HCT116 (cell line): ENCODE results near the gene NHSL2. TPM values are rescaled to one million over a fixed set of nuclear protein-coding genes. Genes with fewer than 3 reads are reported as not detected.

Experiments
- ATAC-seq: fragments of 200-7000 bp; cut with Tn5 transposase; 2 replicates; pipeline ENCODE4 v1.9.1; 2020; ENCODE audit warnings: mild to moderate bottlenecking, moderate library complexity
- BruUV-seq: library from RNA; stranded (reverse); fragments of 400-500 nt; replicated peaks from 2 replicates; lab custom pipeline; 2021; lab: Mats Ljungman, UMichigan
- CTCF ChIA-PET: fragments of 300-600 bp; sonication (Branson Sonifier 250); formaldehyde crosslinking; loops from one replicate; lab custom pipeline; 2021; ENCODE audit warnings: antibody characterized with exemption; lab: Charles Lee
- POLR2A ChIA-PET: fragments of 300-600, 350-600 bp; sonication (Branson Sonifier 250); formaldehyde crosslinking; loops from one replicate; lab custom pipeline; 2021; ENCODE audit warnings: antibody characterized with exemption; lab: Charles Lee
- RAD21 ChIA-PET, 2 experiments: fragments of 300-600 bp; sonication (Branson Sonifier 250); formaldehyde crosslinking; loops; one replicate each; lab custom pipeline; 2023; ENCODE audit warnings: low total read pairs in 2 of 2; ENCODE audit not compliant: uncharacterized antibody in 2 of 2, unreplicated experiment in 2 of 2, low non-redundant PET in 1 of 2; lab: Charles Lee
- DNase-seq: peaks from one replicate; pipeline ENCODE4 v3.0.0-alpha.2; 2010; ENCODE audit warnings: low read depth, low spot score
- H2AFZ ChIP-seq: fragments of 200-600 bp; shearing (Covaris generic), sonication (generic); 2 replicates; pipeline ENCODE4 v1.6.1; 2017; ENCODE audit warnings: low read depth, mixed run types, mixed read lengths, antibody characterized with exemption, low read length; ENCODE audit not compliant: poor library complexity, severe bottlenecking
- H3K27ac ChIP-seq: 2 replicates; pipeline ENCODE4 v1.5.1; 2012; ENCODE audit warnings: low read depth, low read length
- H3K27me3 ChIP-seq: fragments of 200-600 bp; sonication (generic); 2 replicates; pipeline ENCODE4 v1.6.1; 2016; ENCODE audit warnings: mixed run types, low read length, mixed read lengths; ENCODE audit not compliant: insufficient read depth
- H3K36me3 ChIP-seq, 2 experiments: fragments of 200-500 bp in 1 of 2; fragments of 200-600 bp in 1 of 2; sonication (Bioruptor generic) in 1 of 2; sonication (generic) in 1 of 2; 2 replicates each; pipeline versions ENCODE4 v1.5.1 to v1.6.1; 2014 to 2016; ENCODE audit warnings: low read length in 2 of 2, inconsistent platforms in 1 of 2, mixed read lengths in 1 of 2, mixed run types in 1 of 2; ENCODE audit not compliant: insufficient read depth in 2 of 2, control insufficient read depth in 1 of 2
- H3K4me1 ChIP-seq, 2 experiments: fragments of 200-600 bp in 1 of 2; sonication (generic) in 1 of 2; 2 replicates each; pipeline versions ENCODE4 v1.5.1 to v1.6.1; 2012 to 2017; ENCODE audit warnings: low read length in 2 of 2, inconsistent platforms in 1 of 2, mild to moderate bottlenecking in 1 of 2, mixed read lengths in 1 of 2, mixed run types in 1 of 2, moderate library complexity in 1 of 2; ENCODE audit not compliant: insufficient read depth in 2 of 2, control insufficient read depth in 1 of 2
- H3K4me2 ChIP-seq: fragments of 200-600 bp; sonication (generic); 2 replicates; pipeline ENCODE4 v1.6.1; 2017; ENCODE audit warnings: mixed run types, low read length, mixed read lengths
- H3K4me3 ChIP-seq, 2 experiments: fragments of 200-600 bp in 1 of 2; sonication (generic) in 1 of 2; replicated peaks in 1 of 2; 2 replicates each; pipeline ENCODE4 v1.5.1; 2011 to 2016; ENCODE audit warnings: low read length in 2 of 2, control low read depth in 1 of 2, low read depth in 1 of 2, mild to moderate bottlenecking in 1 of 2, mixed read lengths in 1 of 2, mixed run types in 1 of 2
- H3K79me2 ChIP-seq: fragments of 200-600 bp; sonication (generic); 2 replicates; pipeline ENCODE4 v1.6.1; 2017; ENCODE audit warnings: mild to moderate bottlenecking, mixed run types, low read length, moderate library complexity, mixed read lengths; ENCODE audit not compliant: insufficient read depth
- H3K9ac ChIP-seq: fragments of 200-600 bp; sonication (generic); 2 replicates; pipeline ENCODE4 v1.6.1; 2016; ENCODE audit warnings: low read length, mixed read lengths
- H3K9me2 ChIP-seq: fragments of 200-600 bp; sonication (generic), shearing (Covaris generic); 2 replicates; pipeline ENCODE4 v1.6.1; 2017; ENCODE audit warnings: mixed run types, mild to moderate bottlenecking, moderate library complexity; ENCODE audit not compliant: insufficient read depth
- H3K9me3 ChIP-seq, 2 experiments: fragments of 200-500 bp in 1 of 2; fragments of 200-600 bp in 1 of 2; sonication (Bioruptor generic) in 1 of 2; sonication (generic) in 1 of 2; 2 replicates each; pipeline ENCODE4 v1.6.1; 2014 to 2017; ENCODE audit warnings: low read length in 2 of 2, mixed read lengths in 2 of 2, inconsistent platforms in 1 of 2, low read depth in 1 of 2, mild to moderate bottlenecking in 1 of 2, mixed run types in 1 of 2, moderate library complexity in 1 of 2; ENCODE audit not compliant: control insufficient read depth in 1 of 2, insufficient read depth in 1 of 2
- H4K20me1 ChIP-seq: fragments of 200-600 bp; sonication (generic), shearing (Covaris generic); 2 replicates; pipeline ENCODE4 v1.6.1; 2017; ENCODE audit warnings: mixed run types, mild to moderate bottlenecking, moderate library complexity; ENCODE audit not compliant: insufficient read depth
- CTCF ChIP-seq, 3 experiments: fragments of 200-600 bp in 1 of 3; sonication (generic) in 1 of 3; IDR thresholded peaks in 2 of 3; conservative IDR thresholded peaks in 1 of 3; 2 replicates each; pipeline ENCODE4 v1.5.1; 2012 to 2017; ENCODE audit warnings: low read depth in 2 of 3, low read length in 2 of 3, antibody characterized with exemption in 1 of 3, borderline replicate concordance in 1 of 3, control low read depth in 1 of 3, mild to moderate bottlenecking in 1 of 3, mixed read lengths in 1 of 3, mixed run types in 1 of 3, moderate library complexity in 1 of 3; ENCODE audit not compliant: insufficient read depth in 1 of 3
- EGR1 ChIP-seq: IDR thresholded peaks from 2 replicates; pipeline ENCODE4 v1.6.1; 2012; ENCODE audit warnings: low read depth
- EZH2phosphoT487 ChIP-seq: fragments of 200-600 bp; IDR thresholded peaks from 2 replicates; pipeline ENCODE4 v1.6.1; 2018; ENCODE audit warnings: antibody characterized with exemption, borderline replicate concordance
- FOSL1 ChIP-seq: IDR thresholded peaks from 2 replicates; pipeline ENCODE4 v1.6.1; 2012; ENCODE audit warnings: low read depth
- JUND ChIP-seq: IDR thresholded peaks from 2 replicates; pipeline ENCODE4 v1.6.1; 2012
- POLR2AphosphoS5 ChIP-seq: IDR thresholded peaks from 2 replicates; pipeline ENCODE4 v1.6.1; 2011; ENCODE audit warnings: mild to moderate bottlenecking, low read depth, low read length, moderate library complexity
- RAD21 ChIP-seq: IDR thresholded peaks from 2 replicates; pipeline ENCODE4 v1.6.1; 2012; ENCODE audit warnings: low read depth, mild to moderate bottlenecking
- SIN3A ChIP-seq: IDR thresholded peaks from 2 replicates; pipeline ENCODE4 v1.6.1; 2012; ENCODE audit warnings: low read depth
- SP1 ChIP-seq: IDR thresholded peaks from 2 replicates; pipeline ENCODE4 v1.6.1; 2012; ENCODE audit warnings: low read depth
- SRF ChIP-seq: IDR thresholded peaks from 2 replicates; pipeline ENCODE4 v1.6.1; 2012; ENCODE audit warnings: low read depth
- TCF7L2 ChIP-seq: IDR thresholded peaks from 2 replicates; pipeline ENCODE4 v1.7.0; 2011; ENCODE audit warnings: borderline replicate concordance, inconsistent platforms; ENCODE audit not compliant: insufficient read depth, insufficient read length; ENCODE audit errors: extremely low read depth
- YY1 ChIP-seq: IDR thresholded peaks from 2 replicates; pipeline ENCODE4 v1.6.1; 2011; ENCODE audit warnings: low read length, low read depth, moderate library complexity, mild to moderate bottlenecking; ENCODE audit not compliant: insufficient replicate concordance; ENCODE audit errors: extremely low read depth
- ZBTB33 ChIP-seq: IDR thresholded peaks from 2 replicates; pipeline ENCODE4 v1.6.1; 2011; ENCODE audit warnings: mild to moderate bottlenecking, low read length, moderate library complexity; ENCODE audit not compliant: insufficient replicate concordance; ENCODE audit errors: extremely low read depth
- intact Hi-C: fragments of 100-400 bp; cut with micrococcal nuclease; formaldehyde crosslinking; loops from 2 replicates; pipeline ENCODE4 v1.10.0; 2022
- total RNA-seq: library from RNA; stranded (reverse); gene quantifications from one replicate; pipeline ENCODE4 v1.2.1, GENCODE V29; 2021; ENCODE audit not compliant: unreplicated experiment
- TF ChIP-seq, protein P1 (sequence below): IDR thresholded peaks from 2 replicates; pipeline ENCODE4 v1.6.1; 2012
- TF ChIP-seq, protein P2 (sequence below): IDR thresholded peaks from 2 replicates; pipeline ENCODE4 v1.6.1; 2012; ENCODE audit warnings: low read depth

NHSL2 gene
- total RNA-seq, 1 experiment from 2014 or later, result 0.22 TPM

DNA sequence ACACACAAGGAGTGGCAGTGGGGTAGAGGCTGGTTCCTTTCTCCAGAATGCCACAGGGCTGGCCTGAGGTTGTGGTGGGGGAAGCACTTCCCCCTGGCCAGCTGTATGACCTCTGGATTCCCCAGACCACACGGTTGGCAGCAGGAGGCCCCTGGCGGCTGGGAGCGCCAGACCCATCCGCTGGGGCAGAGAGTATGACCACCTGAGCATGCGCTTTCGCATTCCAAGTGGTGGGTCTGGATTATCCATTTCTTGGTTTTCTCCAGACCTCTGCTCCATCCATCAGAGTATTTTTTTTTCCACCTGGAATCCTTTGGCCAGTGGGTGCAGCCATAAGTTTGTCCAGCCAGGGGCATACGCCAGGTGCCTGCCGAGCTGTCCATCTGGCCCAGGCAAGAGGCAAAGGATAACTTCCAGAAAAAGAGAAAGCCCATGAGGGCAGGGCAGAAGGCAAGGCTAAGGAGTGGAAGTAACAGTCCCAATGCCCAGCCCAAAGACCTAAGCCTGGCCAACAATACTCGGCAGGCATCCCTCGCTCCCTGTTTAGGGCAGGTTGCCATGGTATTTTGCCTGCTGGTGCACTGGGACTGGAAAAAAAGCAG lies 39.3 kb downstream of the NHSL2 start:
- H3K4me2 ChIP-seq, result no peak overlapping the region
- intact Hi-C loops, result no loop called here
- no peak for TF ChIP-seq TCF7L2
- no peak for TF ChIP-seq EZH2phosphoT487
- no peak for TF ChIP-seq EGR1
- no peak for TF ChIP-seq CTCF (IDR thresholded peaks at IDR 0.05 in 2 of 3, conservative IDR thresholded peaks at IDR 0.05 in 1 of 3; ENCODE audit: borderline replicate concordance in 1 of 3, insufficient read depth in 1 of 3, low read depth in 2 of 3, low read length in 2 of 3)
- no peak for TF ChIP-seq JUND
- TF ChIP-seq, protein P1, sequence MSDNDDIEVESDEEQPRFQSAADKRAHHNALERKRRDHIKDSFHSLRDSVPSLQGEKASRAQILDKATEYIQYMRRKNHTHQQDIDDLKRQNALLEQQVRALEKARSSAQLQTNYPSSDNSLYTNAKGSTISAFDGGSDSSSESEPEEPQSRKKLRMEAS, result no peak
- TF ChIP-seq RAD21, result no peak
- TF ChIP-seq SRF, result no peak
- no peak for TF ChIP-seq SP1
- no peak for TF ChIP-seq YY1
- TF ChIP-seq, protein P2, sequence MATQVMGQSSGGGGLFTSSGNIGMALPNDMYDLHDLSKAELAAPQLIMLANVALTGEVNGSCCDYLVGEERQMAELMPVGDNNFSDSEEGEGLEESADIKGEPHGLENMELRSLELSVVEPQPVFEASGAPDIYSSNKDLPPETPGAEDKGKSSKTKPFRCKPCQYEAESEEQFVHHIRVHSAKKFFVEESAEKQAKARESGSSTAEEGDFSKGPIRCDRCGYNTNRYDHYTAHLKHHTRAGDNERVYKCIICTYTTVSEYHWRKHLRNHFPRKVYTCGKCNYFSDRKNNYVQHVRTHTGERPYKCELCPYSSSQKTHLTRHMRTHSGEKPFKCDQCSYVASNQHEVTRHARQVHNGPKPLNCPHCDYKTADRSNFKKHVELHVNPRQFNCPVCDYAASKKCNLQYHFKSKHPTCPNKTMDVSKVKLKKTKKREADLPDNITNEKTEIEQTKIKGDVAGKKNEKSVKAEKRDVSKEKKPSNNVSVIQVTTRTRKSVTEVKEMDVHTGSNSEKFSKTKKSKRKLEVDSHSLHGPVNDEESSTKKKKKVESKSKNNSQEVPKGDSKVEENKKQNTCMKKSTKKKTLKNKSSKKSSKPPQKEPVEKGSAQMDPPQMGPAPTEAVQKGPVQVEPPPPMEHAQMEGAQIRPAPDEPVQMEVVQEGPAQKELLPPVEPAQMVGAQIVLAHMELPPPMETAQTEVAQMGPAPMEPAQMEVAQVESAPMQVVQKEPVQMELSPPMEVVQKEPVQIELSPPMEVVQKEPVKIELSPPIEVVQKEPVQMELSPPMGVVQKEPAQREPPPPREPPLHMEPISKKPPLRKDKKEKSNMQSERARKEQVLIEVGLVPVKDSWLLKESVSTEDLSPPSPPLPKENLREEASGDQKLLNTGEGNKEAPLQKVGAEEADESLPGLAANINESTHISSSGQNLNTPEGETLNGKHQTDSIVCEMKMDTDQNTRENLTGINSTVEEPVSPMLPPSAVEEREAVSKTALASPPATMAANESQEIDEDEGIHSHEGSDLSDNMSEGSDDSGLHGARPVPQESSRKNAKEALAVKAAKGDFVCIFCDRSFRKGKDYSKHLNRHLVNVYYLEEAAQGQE, result no peak
- no peak for TF ChIP-seq POLR2AphosphoS5
- TF ChIP-seq ZBTB33, result no peak
- TF ChIP-seq SIN3A, result no peak
- TF ChIP-seq FOSL1, result no peak
- TF ChIP-seq, all 23 proteins: peak for 0
- H3K36me3 ChIP-seq, result no peaks in the 10 kb centered on the region
- POLR2A ChIA-PET, result no interaction called here
- H3K9me2 ChIP-seq, result no peaks in the 10 kb centered on the region
- H3K9ac ChIP-seq, result no peak overlapping the region
- DNase-seq (no peak), ATAC-seq (no peak)
- H4K20me1 ChIP-seq, result no peaks in the 10 kb centered on the region
- H3K4me3 ChIP-seq, result no peak overlapping the region
- H2AFZ ChIP-seq, result no peak overlapping the region
- RAD21 ChIA-PET, result no interaction called here
- H3K4me1 ChIP-seq, result no peaks in the 10 kb centered on the region
- BruUV-seq, result no TSS peak
- no peak overlapping the region for H3K27ac ChIP-seq
- no peaks in the 10 kb centered on the region for H3K9me3 ChIP-seq
- CTCF ChIA-PET, result no interaction called here
- H3K27me3 ChIP-seq, result no peaks in the 10 kb centered on the region
- H3K79me2 ChIP-seq, result no peaks in the 10 kb centered on the region
